Body of pancreas (tissue), 4 donors: Measurements from ENCODE around the gene KLF7.

Experiments used
- POLR2A ChIP-seq, 3 donors: fragments of 450-650 bp; IDR thresholded peaks; one replicate each; pipeline ENCODE4 v1.6.1; 2016; ENCODE audit warnings: antibody characterized with exemption in 3 of 3, mild to moderate bottlenecking in 2 of 3
- TF ChIP-seq, protein P1 (sequence below), 7 experiments: fragments of 450-650 bp in 4 of 7; fragments of 200-600 bp in 3 of 7; sonication (generic) in 3 of 7; IDR thresholded peaks; one replicate each; pipeline ENCODE4 v1.5.1; 2016 to 2019; ENCODE audit warnings: antibody characterized with exemption in 7 of 7

DNA sequence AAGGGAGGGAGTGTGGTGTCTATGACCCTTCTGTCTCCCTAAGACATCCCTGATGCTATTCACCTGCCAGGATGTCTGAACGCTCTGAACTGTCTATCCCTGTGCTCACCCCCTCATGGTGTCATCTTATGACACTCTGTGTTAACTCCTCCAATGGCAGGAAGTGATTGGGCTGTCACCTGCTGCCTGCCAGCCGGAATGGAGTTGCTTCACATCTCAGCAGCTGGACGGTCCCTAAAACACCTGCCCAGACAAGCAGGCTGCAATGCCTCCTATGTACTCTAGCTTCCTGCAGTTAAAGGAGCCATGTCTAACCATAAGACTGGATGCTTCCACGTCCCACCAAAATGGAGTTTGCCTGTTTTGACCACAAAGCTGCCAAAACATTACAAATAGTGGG, 126.5 kb downstream of the KLF7 start:
- TF ChIP-seq, protein P1, sequence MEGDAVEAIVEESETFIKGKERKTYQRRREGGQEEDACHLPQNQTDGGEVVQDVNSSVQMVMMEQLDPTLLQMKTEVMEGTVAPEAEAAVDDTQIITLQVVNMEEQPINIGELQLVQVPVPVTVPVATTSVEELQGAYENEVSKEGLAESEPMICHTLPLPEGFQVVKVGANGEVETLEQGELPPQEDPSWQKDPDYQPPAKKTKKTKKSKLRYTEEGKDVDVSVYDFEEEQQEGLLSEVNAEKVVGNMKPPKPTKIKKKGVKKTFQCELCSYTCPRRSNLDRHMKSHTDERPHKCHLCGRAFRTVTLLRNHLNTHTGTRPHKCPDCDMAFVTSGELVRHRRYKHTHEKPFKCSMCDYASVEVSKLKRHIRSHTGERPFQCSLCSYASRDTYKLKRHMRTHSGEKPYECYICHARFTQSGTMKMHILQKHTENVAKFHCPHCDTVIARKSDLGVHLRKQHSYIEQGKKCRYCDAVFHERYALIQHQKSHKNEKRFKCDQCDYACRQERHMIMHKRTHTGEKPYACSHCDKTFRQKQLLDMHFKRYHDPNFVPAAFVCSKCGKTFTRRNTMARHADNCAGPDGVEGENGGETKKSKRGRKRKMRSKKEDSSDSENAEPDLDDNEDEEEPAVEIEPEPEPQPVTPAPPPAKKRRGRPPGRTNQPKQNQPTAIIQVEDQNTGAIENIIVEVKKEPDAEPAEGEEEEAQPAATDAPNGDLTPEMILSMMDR (IDR thresholded peaks at IDR 0.05): no peak
- no peak for TF ChIP-seq POLR2A (IDR thresholded peaks at IDR 0.05)
